A549 (cell line): ENCODE results near the gene C1QTNF7.

Experiments used
- EHMT2 ChIP-seq: fragments of 200-600 bp; sonication (generic); IDR thresholded peaks from 2 replicates; pipeline ENCODE4 v1.6.1; 2016; ENCODE audit warnings: antibody characterized with exemption, low read depth, mild to moderate bottlenecking, moderate library complexity
- KDM1A ChIP-seq: fragments of 200-600 bp; sonication (generic); IDR thresholded peaks from 2 replicates; pipeline ENCODE4 v1.6.1; 2016; ENCODE audit warnings: low read depth, mild to moderate bottlenecking

- TF ChIP-seq EHMT2 = no peak
- TF ChIP-seq KDM1A = no peak
Observed at GRCh38 chr4:15402974-15403373, 24.9 kb upstream of the C1QTNF7 start.
